Fibroblast of lung (primary cell): ENCODE results near the gene MITF. TPM values are rescaled to one million over a fixed set of nuclear protein-coding genes. Genes with fewer than 3 reads are reported as not detected.
A peak's percentile ranks its signal among the peaks of the same experiment; 100 is the strongest.

Experiments used
- DNase-seq, 2 donors: peaks; one replicate each; pipeline versions ENCODE4 v3.0.0 to v3.0.0-alpha.2; 2010; ENCODE audit warnings: low read depth in 2 of 2
- H2AFZ ChIP-seq: 2 replicates; pipeline ENCODE4 v1.5.1; 2012; ENCODE audit warnings: low read length, control low read depth, inconsistent platforms
- H3K27ac ChIP-seq: 2 replicates; pipeline ENCODE4 v1.5.1; 2011; ENCODE audit warnings: low read length, control low read depth; ENCODE audit not compliant: insufficient read depth
- H3K27me3 ChIP-seq: 2 replicates; pipeline ENCODE4 v1.5.1; 2011; ENCODE audit warnings: mild to moderate bottlenecking, low read length; ENCODE audit not compliant: control insufficient read depth, insufficient read depth
- H3K36me3 ChIP-seq: 2 replicates; pipeline ENCODE4 v1.5.1; 2011; ENCODE audit warnings: low read length; ENCODE audit not compliant: control insufficient read depth, insufficient read depth
- H3K4me1 ChIP-seq: 2 replicates; pipeline ENCODE4 v1.5.1; 2011; ENCODE audit warnings: low read length; ENCODE audit not compliant: control insufficient read depth, insufficient read depth; ENCODE audit errors: extremely low read depth
- H3K4me2 ChIP-seq: 2 replicates; pipeline ENCODE4 v1.5.1; 2011; ENCODE audit warnings: low read length, control low read depth; ENCODE audit not compliant: insufficient read depth; ENCODE audit errors: extremely low read depth
- H3K4me3 ChIP-seq, 4 experiments: fragments of 200-600 bp in 1 of 4; sonication (generic) in 1 of 4; replicated peaks in 1 of 4; 2 replicates each; pipeline ENCODE4 v1.5.1; 2011 to 2016; ENCODE audit warnings: low read length in 4 of 4, low read depth in 3 of 4, mild to moderate bottlenecking in 3 of 4, control low read depth in 2 of 4, inconsistent platforms in 1 of 4, mixed read lengths in 1 of 4; ENCODE audit not compliant: insufficient read depth in 1 of 4; ENCODE audit errors: control extremely low read depth in 1 of 4
- H3K79me2 ChIP-seq: 2 replicates; pipeline ENCODE4 v1.5.1; 2012; ENCODE audit warnings: mild to moderate bottlenecking, low read length, inconsistent platforms; ENCODE audit not compliant: control insufficient read depth, insufficient read depth
- H3K9ac ChIP-seq: 2 replicates; pipeline ENCODE4 v1.5.1; 2011; ENCODE audit warnings: mild to moderate bottlenecking, low read length, control low read depth; ENCODE audit not compliant: insufficient read depth
- H3K9me3 ChIP-seq: 2 replicates; pipeline ENCODE4 v1.5.1; 2012; ENCODE audit warnings: low read depth, low read length; ENCODE audit not compliant: control insufficient read depth, insufficient read depth
- H4K20me1 ChIP-seq: 2 replicates; pipeline ENCODE4 v1.5.1; 2011; ENCODE audit warnings: low read length; ENCODE audit not compliant: control insufficient read depth, insufficient read depth; ENCODE audit errors: extremely low read depth
- CTCF ChIP-seq, 2 donors: IDR thresholded peaks in 1 of 2; conservative IDR thresholded peaks in 1 of 2; 1 replicate in 1 of 2; 2 replicates in 1 of 2; pipeline ENCODE4 v1.5.1; 2011 to 2012; ENCODE audit warnings: low read length in 2 of 2, control low read depth in 1 of 2, inconsistent platforms in 1 of 2, low read depth in 1 of 2, mild to moderate bottlenecking in 1 of 2
- EZH2 ChIP-seq: IDR thresholded peaks from 2 replicates; pipeline ENCODE4 v1.5.1; 2012; ENCODE audit warnings: low read length, control low read depth, mild to moderate bottlenecking; ENCODE audit errors: missing control alignments
- polyA plus RNA-seq, 2 donors: library from polyadenylated mRNA; depleted of rRNA in 1 of 2; stranded (reverse) in 1 of 2; unstranded in 1 of 2; fragments of >200 nt; gene quantifications; 2 replicates each; pipeline ENCODE4 v1.2.1, GENCODE V29; 2011 to 2012; ENCODE audit warnings: missing spikeins in 1 of 2
- total RNA-seq: library from RNA; depleted of rRNA; stranded (reverse); fragments of >200 nt; gene quantifications from 2 replicates; pipeline ENCODE4 v1.2.1, GENCODE V29; 2014

Gene MITF
- total and polyA plus RNA-seq, 2 donors (not counting 1 experiment from before 2014, with no cell fraction given), result 31.6 to 34.3 TPM

GRCh38 chr3:69821133-69821532, 81.9 kb downstream of the MITF start:
- H3K4me2 ChIP-seq, result no peak overlapping the region
- H3K79me2 ChIP-seq, result no peaks in the 10 kb centered on the region
- H3K27ac ChIP-seq, result no peak overlapping the region
- no peak overlapping the region for H3K9ac ChIP-seq
- no peak overlapping the region for H2AFZ ChIP-seq
- TF ChIP-seq CTCF (conservative IDR thresholded peaks at IDR 0.05 in 1 of 2, IDR thresholded peaks at IDR 0.05 in 1 of 2; ENCODE audit: low read depth in 1 of 2, low read length in 2 of 2) (no peak), EZH2 (no peak)
- H3K4me1 ChIP-seq, result peaks cover 4% of the 10 kb centered on the region
- no peaks in the 10 kb centered on the region for H3K9me3 ChIP-seq
- DNase-seq, result peak in 1 of 2 donors; percentile 68
- no peak overlapping the region for H3K4me3 ChIP-seq
- no peaks in the 10 kb centered on the region for H4K20me1 ChIP-seq
- no peaks in the 10 kb centered on the region for H3K27me3 ChIP-seq
- H3K36me3 ChIP-seq, result no peaks in the 10 kb centered on the region

- no peak overlapping the region for H2AFZ ChIP-seq
- H4K20me1 ChIP-seq, result no peaks in the 10 kb centered on the region
- no peaks in the 10 kb centered on the region for H3K36me3 ChIP-seq
- no peaks in the 10 kb centered on the region for H3K79me2 ChIP-seq
- H3K27me3 ChIP-seq, result no peaks in the 10 kb centered on the region
- TF ChIP-seq EZH2 (no peak), CTCF (conservative IDR thresholded peaks at IDR 0.05 in 1 of 2, IDR thresholded peaks at IDR 0.05 in 1 of 2; ENCODE audit: low read depth in 1 of 2, low read length in 2 of 2) (no peak)
- peaks cover 4% of the 10 kb centered on the region for H3K4me1 ChIP-seq
- H3K4me3 ChIP-seq, result no peak overlapping the region
- H3K27ac ChIP-seq, result no peak overlapping the region
- no peak overlapping the region for H3K9ac ChIP-seq
- peak; percentile 22 to 23 for DNase-seq
- no peak overlapping the region for H3K4me2 ChIP-seq
- no peaks in the 10 kb centered on the region for H3K9me3 ChIP-seq
Observed at GRCh38 chr3:69823743-69824142, 84.5 kb downstream of the MITF start.

- Histone ChIP-seq H3K9me3 (no peaks in the 10 kb centered on the region), H3K9ac (no peak overlapping the region), H3K79me2 (no peaks in the 10 kb centered on the region), H3K4me2 (no peak overlapping the region), H3K4me3 (no peak overlapping the region), H3K4me1 (peaks cover 4% of the 10 kb centered on the region), H3K36me3 (no peaks in the 10 kb centered on the region), H3K27me3 (no peaks in the 10 kb centered on the region), H3K27ac (no peak overlapping the region), H2AFZ (no peak overlapping the region), H4K20me1 (no peaks in the 10 kb centered on the region)
- TF ChIP-seq CTCF (conservative IDR thresholded peaks at IDR 0.05 in 1 of 2, IDR thresholded peaks at IDR 0.05 in 1 of 2; ENCODE audit: low read depth in 1 of 2, low read length in 2 of 2) (no peak), EZH2 (no peak)
- no peak for DNase-seq
Observed at GRCh38 chr3:69825446-69825845, 86.2 kb downstream of the MITF start.
